NT2/D1 (cell line): ENCODE data around the gene HPCAL1.

ENCODE experiments used
- SUZ12 ChIP-seq: IDR thresholded peaks from 2 replicates; pipeline ENCODE4 v1.6.1; 2011; ENCODE audit not compliant: insufficient read length, insufficient read depth; ENCODE audit errors: extremely low read depth
- YY1 ChIP-seq: IDR thresholded peaks from 2 replicates; pipeline ENCODE4 v1.6.1; 2011; ENCODE audit not compliant: insufficient read length, insufficient read depth
- ZNF274 ChIP-seq: IDR thresholded peaks from 2 replicates; pipeline ENCODE4 v1.6.1; 2011; ENCODE audit warnings: mild to moderate bottlenecking, low read depth, low read length

DNA sequence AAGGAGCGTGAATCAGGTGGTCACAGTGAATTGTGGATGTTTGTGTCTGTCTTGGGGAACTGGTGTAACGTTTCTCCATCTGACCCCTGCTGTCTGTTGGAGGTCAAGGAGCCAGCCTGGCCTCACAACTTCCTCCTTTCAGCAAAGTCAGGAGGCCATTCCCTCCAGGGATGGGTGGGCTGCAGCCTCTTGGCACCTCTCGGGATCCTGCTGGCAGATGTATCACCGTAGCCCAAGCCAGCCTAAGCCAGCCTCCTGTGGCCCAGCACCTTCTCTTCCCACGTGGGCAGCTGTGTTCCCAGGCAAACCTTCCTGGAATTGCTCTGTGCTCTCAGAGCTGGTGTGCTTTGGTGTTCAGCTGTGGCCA lies 30.5 kb downstream of the HPCAL1 start:
- TF ChIP-seq ZNF274 (no peak), YY1 (no peak), SUZ12 (no peak)
